ENCODE measurements around the gene TSC1. TPM values are rescaled to one million over a fixed set of nuclear protein-coding genes. Genes with fewer than 3 reads are reported as not detected.

The TSC1 gene
- total and polyA plus RNA-seq, 2 experiments from 2014 or later = 23.7 to 48.0 TPM

- TF ChIP-seq ZNF462 (CRISPR knock-in tag; IDR thresholded peaks at IDR 0.05) (no peak), EZH2phosphoT487 (IDR thresholded peaks at IDR 0.05; ENCODE audit: unreplicated experiment) (no peak), NANOG (IDR thresholded peaks at IDR 0.05; ENCODE audit: borderline replicate concordance) (no peak), REST (IDR thresholded peaks at IDR 0.05; ENCODE audit: unreplicated experiment) (no peak), ZNF331 (CRISPR knock-in tag; IDR thresholded peaks at IDR 0.05; ENCODE audit: low read depth) (no peak), JUNB (IDR thresholded peaks at IDR 0.05; ENCODE audit: unreplicated experiment) (no peak)
Measured at GRCh38 chr9:132892400-132892799, 52.0 kb downstream of the TSC1 start (continued).

- Mint-ChIP-seq H3K4me1 (no peaks in the 10 kb centered on the region; the same call in 2 of the 3 replicates), H3K27ac (no peak overlapping the region)
- TF ChIP-seq ETS1 (IDR thresholded peaks at IDR 0.05) = no peak
- no peak for TF ChIP-seq REST (IDR thresholded peaks at IDR 0.05; ENCODE audit: unreplicated experiment)
- no peak for TF ChIP-seq POLR2AphosphoS5 (IDR thresholded peaks at IDR 0.05; ENCODE audit: low read depth)
- no peak for TF ChIP-seq JUNB (IDR thresholded peaks at IDR 0.05; ENCODE audit: unreplicated experiment)
- TF ChIP-seq STAT1 (IDR thresholded peaks at IDR 0.05; ENCODE audit: unreplicated experiment) = no peak
- TF ChIP-seq EZH2phosphoT487 (IDR thresholded peaks at IDR 0.05; ENCODE audit: unreplicated experiment) = no peak
Measured at GRCh38 chr9:132888151-132888550, 56.3 kb downstream of the TSC1 start.

More at GRCh38 chr9:132888151-132888550, 56.3 kb downstream of the TSC1 start:
- Histone ChIP-seq H3K4me1 (ENCODE audit: insufficient read depth) (no peaks in the 10 kb centered on the region), H3K27me3 (ENCODE audit: insufficient read depth) (no peaks in the 10 kb centered on the region), H3K9me2 (ENCODE audit: insufficient read depth) (no peaks in the 10 kb centered on the region), H2AFZ (no peak overlapping the region), H3K4me3 (no peak overlapping the region), H3K36me3 (ENCODE audit: insufficient read depth) (no peaks in the 10 kb centered on the region), H3K79me2 (replicated peaks; ENCODE audit: insufficient read depth) (no peaks in the 10 kb centered on the region), H3K4me2 (no peak overlapping the region), H3K27ac (ENCODE audit: low read depth) (no peak overlapping the region), H3F3A (replicated peaks; ENCODE audit: low read depth) (no peaks in the 10 kb centered on the region), H4K20me1 (replicated peaks; ENCODE audit: insufficient read depth) (no peaks in the 10 kb centered on the region)
- no peak for ATAC-seq
- DNase-seq (ENCODE audit: low spot score) = no peak
- Mint-ChIP-seq H3K27me3 (ENCODE audit: insufficient read depth, low read depth, poor library complexity) (no peaks in the 10 kb centered on the region), H3K36me3 (ENCODE audit: low read depth) (no peaks in the 10 kb centered on the region), H3K4me3 (no peak overlapping the region), H3K9me3 (no peaks in the 10 kb centered on the region)

Data from GM23338 (cell line).